ENCODE measurements around the gene NCOR1. TPM values are rescaled to one million over a fixed set of nuclear protein-coding genes. Genes with fewer than 3 reads are reported as not detected.
"Not testable (repeated sequence)": the region's sequence is repeated elsewhere in the genome, so short reads cannot be mapped to it uniquely, and the experiment has no call there.

The NCOR1 gene
- polyA plus RNA-seq, 3 donors, result 23.2 to 47.0 (median 37.9) TPM

GRCh38 chr17:16201693-16202131 is 13.6 kb downstream of the NCOR1 start:
- H3K4me3 Mint-ChIP-seq, DNase-seq: not testable (repeated sequence)

DNA sequence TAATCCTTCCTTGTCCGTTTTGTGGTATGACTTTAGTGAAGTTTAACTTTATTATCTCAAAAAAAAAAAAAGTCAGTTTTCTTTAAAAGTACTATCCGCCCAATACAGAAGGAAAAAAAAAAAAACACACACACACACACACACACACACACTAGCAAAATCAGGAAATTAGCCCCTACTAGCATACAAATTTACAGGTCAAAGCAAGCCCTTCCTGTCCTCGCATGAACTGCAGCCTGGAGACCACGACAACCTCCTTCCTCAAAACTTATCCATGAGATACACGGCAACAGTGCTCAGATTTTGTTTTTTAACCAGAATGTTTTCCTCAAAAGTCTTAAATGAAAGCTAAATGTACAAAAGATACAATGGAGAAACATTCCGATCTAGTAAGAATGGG is 16.2 kb downstream of the NCOR1 start:
- Histone ChIP-seq H3K79me2 (ENCODE audit: insufficient read depth, low read length) (peaks cover 83% of the 10 kb centered on the region), H3K9ac (ENCODE audit: insufficient read depth, low read length, poor library complexity, severe bottlenecking) (no peak overlapping the region), H3K4me2 (replicated peaks; ENCODE audit: extremely low read depth, low read length, poor library complexity, severe bottlenecking) (peak overlapping the region; percentile 19), H3K27ac (ENCODE audit: low read depth in 1 of 2, low read length in 2 of 2) (peak overlapping the region in 1 of 2 donors; percentile 64), H3K9me3 (replicated peaks in 1 of 2; ENCODE audit: control insufficient read depth in 1 of 2, insufficient read depth in 1 of 2, low read length in 2 of 2) (no peaks in the 10 kb centered on the region), H3K27me3 (ENCODE audit: control insufficient read depth in 2 of 2, insufficient read depth in 2 of 2, low read length in 2 of 2) (no peaks in the 10 kb centered on the region), H2AFZ (ENCODE audit: insufficient read depth, low read depth, low read length, poor library complexity, severe bottlenecking) (no peak overlapping the region), H3K36me3 (replicated peaks in 1 of 2; ENCODE audit: control insufficient read depth in 1 of 2, insufficient read depth in 2 of 2, low read length in 2 of 2) (peaks cover 11 to 13% of the 10 kb centered on the region in 2 donors), H3K4me3 (replicated peaks in 1 of 3; ENCODE audit: low read depth in 2 of 3, low read length in 3 of 3) (peak overlapping the region in 1 of 3 experiments; percentile 21), H3K4me1 (ENCODE audit: control insufficient read depth in 1 of 2, insufficient read depth in 2 of 2, low read length in 2 of 2) (peaks cover 14 to 21% of the 10 kb centered on the region in 2 donors), H4K20me1 (ENCODE audit: insufficient read depth, low read length) (peaks cover 86% of the 10 kb centered on the region)
- peaks cover 18 to 26% of the 10 kb centered on the region in 2 donors for H3K36me3 Mint-ChIP-seq
- H3K4me3 Mint-ChIP-seq, result peak overlapping the region; percentile 53 to 67
- H3K9me3 Mint-ChIP-seq, result no peaks in the 10 kb centered on the region
- H3K27me3 Mint-ChIP-seq (ENCODE audit: low read depth in 3 of 3), result peaks cover 0 to 2% (median 0%) of the 10 kb centered on the region in 3 donors
- intact Hi-C loops (cut with micrococcal nuclease), result no loop called here
- 0% methylated on average over 2 of the region's 6 CpGs for WGBS (ENCODE audit: insufficient coverage)
- DNase-seq, result peak; percentile 14 to 31 (median 27)
- no peak for TF ChIP-seq CTCF (IDR thresholded peaks at IDR 0.05)
- H3K27ac Mint-ChIP-seq, result peak overlapping the region; percentile 58 to 88 (median 80)
- H3K4me1 Mint-ChIP-seq, result peaks cover 33% of the 10 kb centered on the region

More at GRCh38 chr17:16201693-16202131, 13.6 kb downstream of the NCOR1 start:
- H2AFZ ChIP-seq (ENCODE audit: insufficient read depth, low read depth, low read length, poor library complexity, severe bottlenecking); H3K9me3 Mint-ChIP-seq; H3K36me3 ChIP-seq (replicated peaks in 1 of 2; ENCODE audit: control insufficient read depth in 1 of 2, insufficient read depth in 2 of 2, low read length in 2 of 2); H3K9ac ChIP-seq (ENCODE audit: insufficient read depth, low read length, poor library complexity, severe bottlenecking); H3K4me3 ChIP-seq (replicated peaks in 1 of 3; ENCODE audit: low read depth in 2 of 3, low read length in 3 of 3); H3K27me3 Mint-ChIP-seq (ENCODE audit: low read depth in 3 of 3); H3K9me3 ChIP-seq (replicated peaks in 1 of 2; ENCODE audit: control insufficient read depth in 1 of 2, insufficient read depth in 1 of 2, low read length in 2 of 2); intact Hi-C loops (cut with micrococcal nuclease); H3K27ac ChIP-seq (ENCODE audit: low read depth in 1 of 2, low read length in 2 of 2); H3K27me3 ChIP-seq (ENCODE audit: control insufficient read depth in 2 of 2, insufficient read depth in 2 of 2, low read length in 2 of 2); H3K4me2 ChIP-seq (replicated peaks; ENCODE audit: extremely low read depth, low read length, poor library complexity, severe bottlenecking): not testable (repeated sequence)
- WGBS (ENCODE audit: insufficient coverage), result 99% methylated on average over 8 of the region's 13 CpGs
- peaks cover 96% of the 10 kb centered on the region for H3K79me2 ChIP-seq (ENCODE audit: insufficient read depth, low read length)
- Mint-ChIP-seq H3K4me1 (peaks cover 41% of the 10 kb centered on the region), H3K27ac (peak overlapping the region in 3 of 7 donors; percentile 39 to 58 (median 57)), H3K36me3 (peaks cover 10 to 22% of the 10 kb centered on the region in 2 donors)
- H4K20me1 ChIP-seq (ENCODE audit: insufficient read depth, low read length), result peaks cover 96% of the 10 kb centered on the region
- peaks cover 14 to 21% of the 10 kb centered on the region in 2 donors for H3K4me1 ChIP-seq (ENCODE audit: control insufficient read depth in 1 of 2, insufficient read depth in 2 of 2, low read length in 2 of 2)

All from CD14-positive monocyte (primary cell).